Measurements from ENCODE around the gene CAMK1D. TPM values are rescaled to one million over a fixed set of nuclear protein-coding genes. Genes with fewer than 3 reads are reported as not detected.
A peak's percentile ranks its signal among the peaks of the same experiment; 100 is the strongest.

The CAMK1D gene
- polyA plus RNA-seq, 1 donor from 2014 or later: 41.4 TPM

- H3K4me1 Mint-ChIP-seq: peaks cover 15 to 21% (median 18%) of the 10 kb centered on the region in 3 donors
- no peaks in the 10 kb centered on the region for H3K9me3 Mint-ChIP-seq
- H3K36me3 Mint-ChIP-seq: peaks cover 6% of the 10 kb centered on the region
- H3K4me3 Mint-ChIP-seq: peak overlapping the region in 1 of 4 donors; percentile 58
- H3K27ac Mint-ChIP-seq: no peak overlapping the region
- no peaks in the 10 kb centered on the region for H3K27me3 Mint-ChIP-seq
Measured at GRCh38 chr10:12375076-12375504, 25.7 kb downstream of the CAMK1D start.

- Mint-ChIP-seq H3K27ac (no peak overlapping the region), H3K36me3 (peaks cover 6% of the 10 kb centered on the region), H3K4me1 (peaks cover 18 to 29% (median 24%) of the 10 kb centered on the region in 3 donors), H3K27me3 (no peaks in the 10 kb centered on the region), H3K4me3 (no peak overlapping the region), H3K9me3 (no peaks in the 10 kb centered on the region)
Measured at GRCh38 chr10:12376211-12376610, 26.9 kb downstream of the CAMK1D start.

DNA sequence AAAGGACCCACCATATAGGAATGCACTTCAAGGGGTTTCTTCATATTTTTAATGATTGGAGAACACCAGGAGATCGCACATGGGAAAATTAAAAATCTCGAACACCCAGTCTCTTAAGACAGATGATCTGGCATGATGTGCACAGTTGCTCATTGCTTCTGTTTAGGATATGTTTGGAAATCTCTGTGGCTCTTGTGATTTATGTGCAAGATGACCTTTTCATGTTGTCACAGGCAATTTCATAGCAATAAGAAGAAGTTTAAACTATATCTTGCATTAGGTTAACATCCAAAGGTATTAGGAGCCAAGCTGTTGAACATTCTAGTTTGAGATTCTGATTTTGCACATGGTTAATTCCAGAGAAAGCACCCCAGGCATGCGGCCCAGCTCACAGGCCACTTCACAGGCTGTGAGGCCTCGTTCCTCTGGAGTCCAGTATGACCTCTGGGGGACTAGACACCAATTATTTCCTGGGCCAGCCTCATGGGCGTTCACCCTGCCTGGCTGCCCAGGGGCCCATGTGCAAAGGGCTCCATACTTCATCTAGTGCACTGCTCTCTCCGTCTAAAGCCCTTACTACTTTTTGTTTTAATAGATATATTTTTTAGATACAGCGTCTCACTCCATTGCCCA is 28.4 kb downstream of the CAMK1D start:
- Mint-ChIP-seq H3K27me3 (no peaks in the 10 kb centered on the region), H3K4me1 (peaks cover 18 to 32% (median 24%) of the 10 kb centered on the region in 3 donors), H3K9me3 (no peaks in the 10 kb centered on the region), H3K4me3 (peak overlapping the region in 1 of 4 donors; percentile 14), H3K27ac (no peak overlapping the region), H3K36me3 (peaks cover 8% of the 10 kb centered on the region)

DNA sequence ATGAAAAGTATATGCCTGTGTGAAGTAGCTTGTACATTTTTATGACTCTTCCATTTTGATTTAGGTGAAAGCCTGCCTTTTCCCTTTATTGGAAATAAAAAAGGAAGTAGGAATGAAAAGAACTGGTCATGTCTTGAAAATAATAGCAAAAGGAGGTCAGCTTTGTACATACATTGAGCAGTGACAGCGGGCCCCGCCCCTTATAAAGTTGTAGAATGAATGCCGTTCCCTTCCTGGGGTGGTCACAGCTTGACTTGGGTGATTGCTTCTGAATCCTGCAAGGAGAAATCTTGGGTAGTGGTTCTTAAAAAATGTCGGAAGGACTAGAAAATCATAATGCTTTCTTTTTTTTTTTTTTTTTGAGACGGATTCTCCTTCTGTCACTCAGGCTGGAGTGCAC is 31.7 kb downstream of the CAMK1D start:
- Mint-ChIP-seq H3K36me3 (peaks cover 6% of the 10 kb centered on the region), H3K4me3 (no peak overlapping the region), H3K9me3 (peaks cover 0 to 9% (median 0%) of the 10 kb centered on the region in 3 donors), H3K27ac (no peak overlapping the region), H3K27me3 (no peaks in the 10 kb centered on the region), H3K4me1 (peaks cover 17 to 26% (median 20%) of the 10 kb centered on the region in 3 donors)

DNA sequence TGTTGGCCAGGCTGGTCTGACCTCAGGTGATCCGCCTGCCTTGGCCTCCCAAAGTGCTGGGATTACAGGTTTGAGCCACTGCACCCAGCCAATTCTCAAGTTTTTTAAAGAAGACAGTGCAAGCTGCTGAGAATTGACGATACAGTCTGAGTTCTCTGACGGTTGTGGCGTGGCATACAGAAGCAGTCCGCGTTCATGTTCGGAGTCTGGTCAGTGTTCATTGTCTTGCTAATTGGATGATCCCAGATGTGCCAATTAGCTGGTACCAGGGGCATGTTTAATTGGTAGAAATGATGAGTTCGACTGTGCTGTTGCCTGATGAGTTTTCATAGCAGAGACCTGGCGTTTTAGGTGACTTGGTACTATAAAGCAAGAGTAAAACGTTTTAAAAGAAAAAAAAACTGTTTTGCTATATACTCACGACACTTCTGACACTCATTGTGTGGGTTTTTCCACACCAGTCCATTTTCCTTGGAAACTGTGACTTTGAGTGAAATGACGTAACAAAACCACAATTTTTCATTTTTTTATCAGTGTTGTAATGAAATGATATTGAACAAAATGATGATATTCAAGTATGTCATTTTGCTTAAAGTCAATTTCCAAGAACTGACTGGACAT is 32.3 kb downstream of the CAMK1D start:
- H3K27ac Mint-ChIP-seq: no peak overlapping the region
- peaks cover 0 to 9% (median 0%) of the 10 kb centered on the region in 3 donors for H3K9me3 Mint-ChIP-seq
- no peak overlapping the region for H3K4me3 Mint-ChIP-seq
- H3K27me3 Mint-ChIP-seq: no peaks in the 10 kb centered on the region
- H3K36me3 Mint-ChIP-seq: peaks cover 6% of the 10 kb centered on the region
- H3K4me1 Mint-ChIP-seq: peaks cover 17 to 24% (median 20%) of the 10 kb centered on the region in 3 donors

GRCh38 chr10:12382157-12382548 is 32.8 kb downstream of the CAMK1D start:
- peaks cover 15 to 21% (median 19%) of the 10 kb centered on the region in 3 donors for H3K4me1 Mint-ChIP-seq
- H3K9me3 Mint-ChIP-seq: peaks cover 0 to 9% (median 0%) of the 10 kb centered on the region in 3 donors
- H3K36me3 Mint-ChIP-seq: peaks cover 6% of the 10 kb centered on the region
- no peak overlapping the region for H3K4me3 Mint-ChIP-seq
- H3K27me3 Mint-ChIP-seq: no peaks in the 10 kb centered on the region
- no peak overlapping the region for H3K27ac Mint-ChIP-seq

DNA sequence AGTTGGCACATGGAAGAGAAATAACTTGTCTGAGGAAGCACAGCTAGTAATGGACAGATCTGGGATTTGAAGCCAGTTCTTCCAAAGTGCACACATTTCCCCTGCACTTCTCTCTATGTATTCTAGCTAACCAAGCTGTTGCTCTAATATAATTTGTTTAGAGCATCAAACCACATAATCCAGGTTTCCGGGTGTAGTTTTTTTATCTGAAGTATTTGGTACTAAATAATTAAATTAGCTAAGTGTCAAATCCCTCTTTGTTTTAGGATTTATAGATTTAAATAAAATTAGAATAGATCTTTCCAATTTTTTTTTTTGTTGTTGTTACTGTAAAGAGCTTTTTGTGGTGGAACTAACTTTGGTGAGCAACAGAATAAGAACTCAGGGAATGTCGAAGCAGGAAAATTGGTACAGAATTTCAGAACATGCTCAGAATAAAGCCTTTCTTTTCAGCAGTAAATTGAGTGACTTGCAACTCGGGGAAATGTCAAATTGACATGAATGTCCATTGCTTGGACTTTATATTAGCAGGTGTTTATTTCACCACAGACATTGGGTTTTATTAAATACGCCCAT is 33.7 kb downstream of the CAMK1D start:
- peaks cover 16 to 29% (median 19%) of the 10 kb centered on the region in 3 donors for H3K4me1 Mint-ChIP-seq
- peaks cover 4% of the 10 kb centered on the region for H3K36me3 Mint-ChIP-seq
- peaks cover 0 to 9% (median 0%) of the 10 kb centered on the region in 3 donors for H3K9me3 Mint-ChIP-seq
- no peak overlapping the region for H3K4me3 Mint-ChIP-seq
- H3K27ac Mint-ChIP-seq: peak overlapping the region in 1 of 3 donors; percentile 25
- no peaks in the 10 kb centered on the region for H3K27me3 Mint-ChIP-seq

- no peak overlapping the region for H3K27ac Mint-ChIP-seq
- peak overlapping the region in 1 of 4 donors; percentile 22 for H3K4me3 Mint-ChIP-seq
- H3K9me3 Mint-ChIP-seq: peaks cover 0 to 9% (median 0%) of the 10 kb centered on the region in 3 donors
- no peaks in the 10 kb centered on the region for H3K27me3 Mint-ChIP-seq
- H3K4me1 Mint-ChIP-seq: peaks cover 35 to 36% (median 35%) of the 10 kb centered on the region in 3 donors
- peaks cover 4% of the 10 kb centered on the region for H3K36me3 Mint-ChIP-seq
Measured at GRCh38 chr10:12384906-12385305, 35.6 kb downstream of the CAMK1D start.

DNA sequence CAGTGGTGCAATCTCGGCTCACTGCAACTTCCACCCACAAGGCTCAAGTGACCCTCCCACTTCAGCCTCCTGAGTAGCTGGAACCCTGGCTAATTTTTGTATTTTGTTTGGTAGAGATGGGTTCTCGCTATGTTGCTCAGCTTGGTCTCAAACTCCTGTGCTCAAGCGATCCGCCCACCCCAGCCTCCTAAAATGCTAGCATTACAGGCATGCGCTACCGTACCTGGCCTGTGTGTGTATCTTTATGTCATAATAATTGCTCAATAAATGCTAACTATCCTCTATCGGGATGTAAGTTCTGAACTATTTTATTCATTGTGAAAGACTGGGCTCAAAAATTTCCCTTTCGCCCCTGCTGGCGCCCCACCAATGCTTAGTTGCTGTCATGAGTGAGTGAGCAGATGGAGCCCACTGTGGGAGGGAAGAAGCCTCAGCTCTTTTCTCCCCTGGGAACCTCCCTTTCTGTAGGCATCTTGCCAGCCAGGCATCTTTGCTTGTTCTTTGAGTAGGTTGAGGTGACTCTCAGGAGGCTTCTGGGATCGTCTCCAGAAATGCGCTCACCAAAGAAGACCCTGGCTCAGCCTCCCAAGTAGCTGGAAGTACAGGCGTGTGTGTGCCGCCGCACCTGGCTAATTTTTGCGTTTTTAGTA is 38.3 kb downstream of the CAMK1D start:
- H3K27ac Mint-ChIP-seq: peak overlapping the region in 2 of 3 donors; percentile 25 to 39
- H3K36me3 Mint-ChIP-seq: peaks cover 3% of the 10 kb centered on the region
- peaks cover 27 to 47% (median 44%) of the 10 kb centered on the region in 3 donors for H3K4me1 Mint-ChIP-seq
- H3K9me3 Mint-ChIP-seq: peaks cover 0 to 9% (median 0%) of the 10 kb centered on the region in 3 donors
- H3K27me3 Mint-ChIP-seq: no peaks in the 10 kb centered on the region
- peak overlapping the region in 1 of 4 donors; percentile 67 for H3K4me3 Mint-ChIP-seq

DNA sequence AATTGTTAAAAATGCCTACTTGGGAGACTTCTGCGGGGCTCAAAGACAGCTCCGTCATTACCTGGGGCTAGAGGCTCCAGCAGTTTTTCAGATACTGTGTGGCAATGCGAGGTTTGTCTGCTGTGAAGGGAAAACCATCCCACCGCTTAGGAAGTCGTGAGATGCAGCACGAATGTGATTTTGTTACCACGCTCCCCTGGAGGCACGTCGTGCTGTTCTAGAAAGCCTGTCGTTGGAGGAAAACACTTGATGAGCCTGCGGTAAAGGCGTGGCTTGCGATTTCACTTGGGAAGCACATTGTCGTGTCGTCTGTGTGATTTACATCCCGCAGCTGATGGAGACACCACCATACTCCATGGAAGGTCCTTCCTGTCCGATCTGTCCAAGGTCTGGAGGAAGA is 39.3 kb downstream of the CAMK1D start:
- Mint-ChIP-seq H3K27me3 (no peaks in the 10 kb centered on the region), H3K4me1 (peaks cover 24 to 47% (median 46%) of the 10 kb centered on the region in 3 donors), H3K36me3 (peaks cover 3% of the 10 kb centered on the region), H3K4me3 (peak overlapping the region in 1 of 4 donors; percentile 8), H3K27ac (no peak overlapping the region), H3K9me3 (peaks cover 0 to 9% (median 0%) of the 10 kb centered on the region in 3 donors)

DNA sequence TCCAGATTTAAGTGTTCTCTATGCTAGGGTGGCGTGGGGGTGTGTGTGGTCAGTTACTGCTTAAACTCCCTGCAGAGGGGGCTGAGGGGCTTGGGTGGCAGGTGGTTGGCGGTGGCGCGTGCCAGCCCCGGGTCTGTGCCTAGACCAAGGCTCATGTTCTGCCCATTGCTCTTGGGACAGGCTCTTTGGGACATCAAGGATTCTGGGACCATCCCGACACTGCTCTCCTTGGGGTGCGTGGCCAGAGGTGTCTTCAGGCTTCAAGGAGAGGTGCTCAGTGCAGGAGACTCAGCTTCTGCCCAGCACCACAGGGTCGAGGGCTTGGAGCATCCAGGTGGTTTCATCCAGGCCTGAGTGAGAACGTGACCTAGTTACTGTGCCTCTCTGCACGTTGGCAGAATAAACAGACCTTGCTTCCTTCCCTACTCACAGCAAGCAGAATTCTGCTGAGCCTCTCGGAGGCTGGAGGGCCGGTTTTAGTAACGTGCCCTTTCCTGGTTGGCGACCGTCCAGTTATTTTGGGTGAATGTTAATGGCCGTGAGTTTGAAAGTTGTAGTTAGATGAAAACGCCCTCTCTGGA is 39.9 kb downstream of the CAMK1D start:
- H3K36me3 Mint-ChIP-seq: peaks cover 3% of the 10 kb centered on the region
- peaks cover 0 to 9% (median 0%) of the 10 kb centered on the region in 3 donors for H3K9me3 Mint-ChIP-seq
- peak overlapping the region in 2 of 3 donors; percentile 21 to 41 for H3K27ac Mint-ChIP-seq
- peaks cover 24 to 48% (median 46%) of the 10 kb centered on the region in 3 donors for H3K4me1 Mint-ChIP-seq
- no peaks in the 10 kb centered on the region for H3K27me3 Mint-ChIP-seq
- peak overlapping the region in 1 of 4 donors; percentile 9 for H3K4me3 Mint-ChIP-seq

DNA sequence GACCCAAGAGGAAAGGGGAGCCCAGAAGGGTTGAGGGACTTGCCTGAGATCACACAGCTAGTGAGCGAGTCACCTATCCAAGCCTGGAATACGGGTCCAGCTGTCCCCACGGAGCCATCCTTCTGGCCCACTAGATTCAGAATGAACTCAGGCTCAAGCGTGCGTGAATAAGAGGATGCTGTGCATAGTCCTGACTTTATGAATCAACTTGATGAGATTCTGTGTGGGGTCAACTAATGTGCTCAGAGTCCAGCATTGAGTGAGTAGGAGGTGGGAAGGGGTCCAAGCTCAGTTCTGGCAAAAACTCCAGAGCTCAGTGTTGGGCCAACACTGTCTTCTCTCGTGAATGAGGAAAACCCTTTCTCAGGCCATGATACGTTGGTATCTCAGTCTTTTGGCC is 41.4 kb downstream of the CAMK1D start:
- H3K36me3 Mint-ChIP-seq: peaks cover 2% of the 10 kb centered on the region
- H3K27me3 Mint-ChIP-seq: no peaks in the 10 kb centered on the region
- no peaks in the 10 kb centered on the region for H3K9me3 Mint-ChIP-seq
- H3K27ac Mint-ChIP-seq: peak overlapping the region in 1 of 3 donors; percentile 46
- H3K4me3 Mint-ChIP-seq: no peak overlapping the region
- peaks cover 22 to 48% (median 39%) of the 10 kb centered on the region in 3 donors for H3K4me1 Mint-ChIP-seq

- Mint-ChIP-seq H3K36me3 (peaks cover 3% of the 10 kb centered on the region), H3K27ac (peak overlapping the region in 1 of 3 donors; percentile 46), H3K4me1 (peaks cover 24 to 50% (median 40%) of the 10 kb centered on the region in 3 donors), H3K4me3 (no peak overlapping the region), H3K27me3 (no peaks in the 10 kb centered on the region), H3K9me3 (no peaks in the 10 kb centered on the region)
Measured at GRCh38 chr10:12391206-12391605, 41.9 kb downstream of the CAMK1D start.

DNA sequence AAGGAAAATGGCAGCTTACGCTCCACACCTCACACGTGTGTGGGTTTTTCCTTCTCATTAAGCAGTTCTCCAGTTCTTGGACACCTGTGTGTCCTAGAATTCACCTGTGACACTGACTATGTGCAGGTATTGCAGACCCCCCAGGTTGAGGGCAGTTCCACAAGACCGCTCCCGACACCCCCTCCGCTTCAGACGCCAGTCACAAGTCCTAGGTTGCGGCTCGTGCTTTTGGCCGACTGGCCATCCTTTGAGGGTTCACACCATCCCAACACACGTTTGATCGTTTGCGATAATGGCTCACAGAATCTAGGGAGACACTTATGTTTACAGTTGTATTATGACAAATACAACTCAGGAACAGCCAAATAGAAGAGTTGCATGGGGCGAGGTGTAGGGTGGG is 44.5 kb downstream of the CAMK1D start:
- Mint-ChIP-seq H3K36me3 (peaks cover 4% of the 10 kb centered on the region), H3K27me3 (no peaks in the 10 kb centered on the region), H3K9me3 (no peaks in the 10 kb centered on the region), H3K4me1 (peaks cover 21 to 46% (median 44%) of the 10 kb centered on the region in 3 donors), H3K27ac (no peak overlapping the region), H3K4me3 (no peak overlapping the region)
